MM.1S (cell line): Measurements from ENCODE around the gene PI4KB.

Experiments
- DNase-seq: peaks from one replicate; pipeline ENCODE4 v3.0.0-alpha.2; 2015
- H2AFZ ChIP-seq: fragments of 300-600 bp; sonication (generic); 2 replicates; pipeline ENCODE4 v1.6.0; 2016; ENCODE audit warnings: antibody characterized with exemption, low read length
- H3F3A ChIP-seq: fragments of 300-600 bp; sonication (generic); 2 replicates; pipeline ENCODE4 v1.6.1; 2016; ENCODE audit warnings: mild to moderate bottlenecking, antibody characterized with exemption, low read length, moderate library complexity, mixed read lengths; ENCODE audit not compliant: insufficient read depth
- H3K27ac ChIP-seq: fragments of 300-600 bp; sonication (generic); 2 replicates; pipeline ENCODE4 v1.5.1; 2016; ENCODE audit warnings: mild to moderate bottlenecking, low read length
- H3K27me3 ChIP-seq: fragments of 300-600 bp; sonication (generic); replicated peaks from 2 replicates; pipeline ENCODE4 v1.6.0; 2016; ENCODE audit warnings: low read length; ENCODE audit not compliant: insufficient read depth
- H3K36me3 ChIP-seq: fragments of 300-600 bp; sonication (generic); replicated peaks from 2 replicates; pipeline ENCODE4 v1.6.1; 2016; ENCODE audit warnings: mild to moderate bottlenecking, low read length, mixed read lengths; ENCODE audit not compliant: insufficient read depth
- H3K4me1 ChIP-seq: fragments of 300-600 bp; sonication (generic); 2 replicates; pipeline ENCODE4 v1.6.1; 2016; ENCODE audit warnings: low read length, mixed read lengths
- H3K4me2 ChIP-seq: fragments of 300-600 bp; sonication (generic); 2 replicates; pipeline ENCODE4 v1.6.0; 2016; ENCODE audit warnings: low read depth, low read length
- H3K4me3 ChIP-seq: fragments of 300-600 bp; sonication (generic); 2 replicates; pipeline ENCODE4 v1.5.1; 2016; ENCODE audit warnings: low read length, mixed read lengths
- H3K79me2 ChIP-seq: fragments of 300-600 bp; sonication (generic); 2 replicates; pipeline ENCODE4 v1.6.1; 2016; ENCODE audit warnings: mixed run types, low read length, mixed read lengths
- H3K9ac ChIP-seq: fragments of 300-600 bp; sonication (generic); 2 replicates; pipeline ENCODE4 v1.6.1; 2016; ENCODE audit warnings: low read length, mixed read lengths
- H3K9me2 ChIP-seq: fragments of 300-600 bp; sonication (generic); replicated peaks from 2 replicates; pipeline ENCODE4 v1.6.1; 2016; ENCODE audit warnings: mild to moderate bottlenecking, low read length, mixed read lengths; ENCODE audit not compliant: insufficient read depth
- H3K9me3 ChIP-seq: fragments of 300-600 bp; sonication (generic); replicated peaks from 2 replicates; pipeline ENCODE4 v1.6.1; 2016; ENCODE audit warnings: mild to moderate bottlenecking, low read length, mixed read lengths; ENCODE audit not compliant: insufficient read depth
- H4K20me1 ChIP-seq: fragments of 300-600 bp; sonication (generic); 2 replicates; pipeline ENCODE4 v1.6.1; 2016; ENCODE audit warnings: mild to moderate bottlenecking, low read length, moderate library complexity, mixed read lengths; ENCODE audit not compliant: insufficient read depth
- CTCF ChIP-seq: fragments of 300-600 bp; sonication (generic); IDR thresholded peaks from 2 replicates; pipeline ENCODE4 v1.5.1; 2016; ENCODE audit warnings: antibody characterized with exemption, low read length, mixed read lengths
- EZH2 ChIP-seq: fragments of 300-600 bp; sonication (generic); optimal IDR thresholded peaks from 2 replicates; pipeline ENCODE3; 2017; ENCODE audit warnings: low read depth, mild to moderate bottlenecking, antibody characterized with exemption, low read length, mixed read lengths
- EZH2phosphoT487 ChIP-seq: fragments of 300-600 bp; sonication (generic); IDR thresholded peaks from 2 replicates; pipeline ENCODE4 v1.6.1; 2018; ENCODE audit warnings: antibody characterized with exemption, low read length

The PI4KB gene

GRCh38 chr1:151364996-151365395 is 37.8 kb upstream of the PI4KB start:
- no peaks in the 10 kb centered on the region for H4K20me1 ChIP-seq
- H3K79me2 ChIP-seq: no peaks in the 10 kb centered on the region
- no peak for TF ChIP-seq EZH2
- TF ChIP-seq EZH2phosphoT487: no peak
- TF ChIP-seq CTCF: no peak
- H3K27ac ChIP-seq: no peak overlapping the region
- H3K9ac ChIP-seq: no peak overlapping the region
- no peaks in the 10 kb centered on the region for H3K36me3 ChIP-seq
- H3K27me3 ChIP-seq: no peaks in the 10 kb centered on the region
- H3K9me3 ChIP-seq: no peaks in the 10 kb centered on the region
- no peak for DNase-seq
- no peak overlapping the region for H2AFZ ChIP-seq
- no peaks in the 10 kb centered on the region for H3F3A ChIP-seq
- no peaks in the 10 kb centered on the region for H3K4me1 ChIP-seq
- H3K4me2 ChIP-seq: no peak overlapping the region
- H3K4me3 ChIP-seq: no peak overlapping the region
- H3K9me2 ChIP-seq: no peaks in the 10 kb centered on the region

- H3F3A ChIP-seq: no peaks in the 10 kb centered on the region
- no peaks in the 10 kb centered on the region for H3K36me3 ChIP-seq
- H4K20me1 ChIP-seq: no peaks in the 10 kb centered on the region
- no peak overlapping the region for H3K4me3 ChIP-seq
- no peak overlapping the region for H3K27ac ChIP-seq
- no peaks in the 10 kb centered on the region for H3K4me1 ChIP-seq
- H3K27me3 ChIP-seq: no peaks in the 10 kb centered on the region
- no peak overlapping the region for H3K4me2 ChIP-seq
- no peak overlapping the region for H3K9ac ChIP-seq
- no peaks in the 10 kb centered on the region for H3K79me2 ChIP-seq
- no peak for DNase-seq
- no peaks in the 10 kb centered on the region for H3K9me2 ChIP-seq
- no peak overlapping the region for H2AFZ ChIP-seq
- TF ChIP-seq CTCF: no peak
- TF ChIP-seq EZH2phosphoT487: no peak
- no peak for TF ChIP-seq EZH2
- no peaks in the 10 kb centered on the region for H3K9me3 ChIP-seq
Observed at GRCh38 chr1:151362308-151363155, 35.3 kb upstream of the PI4KB start.

GRCh38 chr1:151361883-151362282 is 34.7 kb upstream of the PI4KB start:
- H3F3A ChIP-seq: no peaks in the 10 kb centered on the region
- DNase-seq: no peak
- H3K27ac ChIP-seq: no peak overlapping the region
- no peaks in the 10 kb centered on the region for H3K27me3 ChIP-seq
- no peaks in the 10 kb centered on the region for H3K9me3 ChIP-seq
- no peaks in the 10 kb centered on the region for H3K4me1 ChIP-seq
- no peaks in the 10 kb centered on the region for H3K9me2 ChIP-seq
- H3K36me3 ChIP-seq: no peaks in the 10 kb centered on the region
- no peak overlapping the region for H3K9ac ChIP-seq
- H2AFZ ChIP-seq: no peak overlapping the region
- TF ChIP-seq EZH2 (no peak), CTCF (no peak), EZH2phosphoT487 (no peak)
- no peak overlapping the region for H3K4me3 ChIP-seq
- H3K79me2 ChIP-seq: no peaks in the 10 kb centered on the region
- no peak overlapping the region for H3K4me2 ChIP-seq
- H4K20me1 ChIP-seq: no peaks in the 10 kb centered on the region
